Measurements from ENCODE around the gene ACAA1.

The ACAA1 gene

GRCh38 chr3:38114052-38114874 lies 22.7 kb downstream of the ACAA1 start:
- no peak overlapping the region for H3K4me3 ChIP-seq (ENCODE audit: low read length)
- DNase-seq (ENCODE audit: low read depth), result no peak
- TF ChIP-seq CTCF (IDR thresholded peaks at IDR 0.05; ENCODE audit: insufficient read depth, low read depth, low read length, missing control alignments), result no peak

GRCh38 chr3:38112378-38112761 lies 24.6 kb downstream of the ACAA1 start:
- TF ChIP-seq CTCF (IDR thresholded peaks at IDR 0.05; ENCODE audit: insufficient read depth, low read depth, low read length, missing control alignments), result no peak
- no peak overlapping the region for H3K4me3 ChIP-seq (ENCODE audit: low read length)
- DNase-seq (ENCODE audit: low read depth), result no peak

GRCh38 chr3:38111696-38112377 lies 25.1 kb downstream of the ACAA1 start:
- no peak for DNase-seq (ENCODE audit: low read depth)
- H3K4me3 ChIP-seq (ENCODE audit: low read length), result no peak overlapping the region
- TF ChIP-seq CTCF (IDR thresholded peaks at IDR 0.05; ENCODE audit: insufficient read depth, low read depth, low read length, missing control alignments), result no peak

GRCh38 chr3:38111201-38111600 lies 25.7 kb downstream of the ACAA1 start:
- H3K4me3 ChIP-seq (ENCODE audit: low read length), result no peak overlapping the region
- TF ChIP-seq CTCF (IDR thresholded peaks at IDR 0.05; ENCODE audit: insufficient read depth, low read depth, low read length, missing control alignments), result no peak
- DNase-seq (ENCODE audit: low read depth), result no peak

GRCh38 chr3:38110314-38111050 lies 26.4 kb downstream of the ACAA1 start:
- TF ChIP-seq CTCF (IDR thresholded peaks at IDR 0.05; ENCODE audit: insufficient read depth, low read depth, low read length, missing control alignments), result no peak
- no peak for DNase-seq (ENCODE audit: low read depth)
- no peak overlapping the region for H3K4me3 ChIP-seq (ENCODE audit: low read length)

GRCh38 chr3:38109580-38110313 lies 27.2 kb downstream of the ACAA1 start:
- no peak overlapping the region for H3K4me3 ChIP-seq (ENCODE audit: low read length)
- no peak for TF ChIP-seq CTCF (IDR thresholded peaks at IDR 0.05; ENCODE audit: insufficient read depth, low read depth, low read length, missing control alignments)
- no peak for DNase-seq (ENCODE audit: low read depth)

All from epithelial cell of esophagus (primary cell).